GM23338 (cell line): ENCODE data around the gene ELMO3.
A peak's percentile ranks its signal among the peaks of the same experiment; 100 is the strongest.

Source experiments
- CREB1 ChIP-seq: fragments of 250-450 bp; sonication (Bioruptor Pico); IDR thresholded peaks from 2 replicates; pipeline ENCODE4 v1.5.0; 2020; ENCODE audit warnings: low read depth, mild to moderate bottlenecking, moderate library complexity
- EZH2 ChIP-seq: fragments of 200-600 bp; sonication (generic); IDR thresholded peaks from one replicate; pipeline ENCODE4 v1.8.0; 2017; ENCODE audit warnings: antibody characterized with exemption, mild to moderate bottlenecking, low read depth; ENCODE audit not compliant: unreplicated experiment
- POLR2AphosphoS5 ChIP-seq: IDR thresholded peaks from 2 replicates; pipeline ENCODE4 v1.6.1; 2016; ENCODE audit warnings: antibody characterized with exemption, low read depth
- ZNF114 ChIP-seq: fragments of 250-450 bp; sonication (Bioruptor Pico); IDR thresholded peaks from 2 replicates; pipeline ENCODE4 v1.5.0; 2020; ENCODE audit warnings: mild to moderate bottlenecking, moderate library complexity
- TF ChIP-seq, protein P1 (sequence below), 2 experiments: fragments of 200-600 bp in 1 of 2; sonication (generic) in 1 of 2; conservative IDR thresholded peaks; 2 replicates each; pipeline versions ENCODE4 v1.5.1 to v1.6.1; 2016 to 2017; ENCODE audit warnings: antibody characterized with exemption in 2 of 2, low read depth in 2 of 2, mild to moderate bottlenecking in 2 of 2, moderate library complexity in 1 of 2
- TF ChIP-seq, protein P2 (sequence below): IDR thresholded peaks from one replicate; pipeline ENCODE4 v1.6.1; 2018; ENCODE audit warnings: antibody characterized with exemption; ENCODE audit not compliant: unreplicated experiment

DNA sequence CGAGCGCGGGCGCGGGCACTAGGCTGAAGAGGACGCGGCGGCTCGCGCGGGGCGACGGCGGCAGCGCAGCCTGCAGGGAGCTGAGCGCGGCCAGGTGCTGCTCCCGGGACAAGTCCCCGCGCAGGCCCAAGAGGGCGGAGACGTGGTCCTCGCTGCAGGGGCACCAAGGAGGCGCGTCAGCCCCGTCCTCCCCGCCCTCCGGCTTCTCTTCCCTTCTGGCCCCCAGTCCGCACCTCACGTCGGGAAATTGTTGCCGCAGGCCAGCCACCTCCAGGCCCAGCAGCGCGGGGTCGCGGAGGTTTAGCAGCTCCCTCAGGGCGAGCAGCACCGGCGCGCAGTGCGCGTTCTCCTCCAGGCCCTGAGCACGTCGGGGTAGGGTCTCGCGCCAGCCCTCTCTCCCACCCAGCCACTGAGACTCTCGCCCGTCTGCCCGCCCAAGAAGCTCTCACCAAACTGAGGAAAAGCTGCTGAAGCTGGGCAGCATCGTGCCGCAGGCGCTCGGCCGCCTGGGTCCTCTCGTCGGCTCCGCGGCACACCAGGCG is 14.4 kb upstream of the ELMO3 start:
- TF ChIP-seq, protein P1, sequence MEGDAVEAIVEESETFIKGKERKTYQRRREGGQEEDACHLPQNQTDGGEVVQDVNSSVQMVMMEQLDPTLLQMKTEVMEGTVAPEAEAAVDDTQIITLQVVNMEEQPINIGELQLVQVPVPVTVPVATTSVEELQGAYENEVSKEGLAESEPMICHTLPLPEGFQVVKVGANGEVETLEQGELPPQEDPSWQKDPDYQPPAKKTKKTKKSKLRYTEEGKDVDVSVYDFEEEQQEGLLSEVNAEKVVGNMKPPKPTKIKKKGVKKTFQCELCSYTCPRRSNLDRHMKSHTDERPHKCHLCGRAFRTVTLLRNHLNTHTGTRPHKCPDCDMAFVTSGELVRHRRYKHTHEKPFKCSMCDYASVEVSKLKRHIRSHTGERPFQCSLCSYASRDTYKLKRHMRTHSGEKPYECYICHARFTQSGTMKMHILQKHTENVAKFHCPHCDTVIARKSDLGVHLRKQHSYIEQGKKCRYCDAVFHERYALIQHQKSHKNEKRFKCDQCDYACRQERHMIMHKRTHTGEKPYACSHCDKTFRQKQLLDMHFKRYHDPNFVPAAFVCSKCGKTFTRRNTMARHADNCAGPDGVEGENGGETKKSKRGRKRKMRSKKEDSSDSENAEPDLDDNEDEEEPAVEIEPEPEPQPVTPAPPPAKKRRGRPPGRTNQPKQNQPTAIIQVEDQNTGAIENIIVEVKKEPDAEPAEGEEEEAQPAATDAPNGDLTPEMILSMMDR (conservative IDR thresholded peaks at IDR 0.05; ENCODE audit: low read depth in 2 of 2): no peak
- no peak for TF ChIP-seq POLR2AphosphoS5
- TF ChIP-seq CREB1: no peak
- TF ChIP-seq, protein P2, sequence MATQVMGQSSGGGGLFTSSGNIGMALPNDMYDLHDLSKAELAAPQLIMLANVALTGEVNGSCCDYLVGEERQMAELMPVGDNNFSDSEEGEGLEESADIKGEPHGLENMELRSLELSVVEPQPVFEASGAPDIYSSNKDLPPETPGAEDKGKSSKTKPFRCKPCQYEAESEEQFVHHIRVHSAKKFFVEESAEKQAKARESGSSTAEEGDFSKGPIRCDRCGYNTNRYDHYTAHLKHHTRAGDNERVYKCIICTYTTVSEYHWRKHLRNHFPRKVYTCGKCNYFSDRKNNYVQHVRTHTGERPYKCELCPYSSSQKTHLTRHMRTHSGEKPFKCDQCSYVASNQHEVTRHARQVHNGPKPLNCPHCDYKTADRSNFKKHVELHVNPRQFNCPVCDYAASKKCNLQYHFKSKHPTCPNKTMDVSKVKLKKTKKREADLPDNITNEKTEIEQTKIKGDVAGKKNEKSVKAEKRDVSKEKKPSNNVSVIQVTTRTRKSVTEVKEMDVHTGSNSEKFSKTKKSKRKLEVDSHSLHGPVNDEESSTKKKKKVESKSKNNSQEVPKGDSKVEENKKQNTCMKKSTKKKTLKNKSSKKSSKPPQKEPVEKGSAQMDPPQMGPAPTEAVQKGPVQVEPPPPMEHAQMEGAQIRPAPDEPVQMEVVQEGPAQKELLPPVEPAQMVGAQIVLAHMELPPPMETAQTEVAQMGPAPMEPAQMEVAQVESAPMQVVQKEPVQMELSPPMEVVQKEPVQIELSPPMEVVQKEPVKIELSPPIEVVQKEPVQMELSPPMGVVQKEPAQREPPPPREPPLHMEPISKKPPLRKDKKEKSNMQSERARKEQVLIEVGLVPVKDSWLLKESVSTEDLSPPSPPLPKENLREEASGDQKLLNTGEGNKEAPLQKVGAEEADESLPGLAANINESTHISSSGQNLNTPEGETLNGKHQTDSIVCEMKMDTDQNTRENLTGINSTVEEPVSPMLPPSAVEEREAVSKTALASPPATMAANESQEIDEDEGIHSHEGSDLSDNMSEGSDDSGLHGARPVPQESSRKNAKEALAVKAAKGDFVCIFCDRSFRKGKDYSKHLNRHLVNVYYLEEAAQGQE: no peak
- peak; percentile 18 for TF ChIP-seq EZH2
- TF ChIP-seq ZNF114 (CRISPR knock-in tag): no peak
